Measurements from ENCODE around the gene IKZF5. TPM values are rescaled to one million over a fixed set of nuclear protein-coding genes. Genes with fewer than 3 reads are reported as not detected.

Gene IKZF5
- total RNA-seq, 1 donor from 2014 or later: 11.3 TPM

DNA sequence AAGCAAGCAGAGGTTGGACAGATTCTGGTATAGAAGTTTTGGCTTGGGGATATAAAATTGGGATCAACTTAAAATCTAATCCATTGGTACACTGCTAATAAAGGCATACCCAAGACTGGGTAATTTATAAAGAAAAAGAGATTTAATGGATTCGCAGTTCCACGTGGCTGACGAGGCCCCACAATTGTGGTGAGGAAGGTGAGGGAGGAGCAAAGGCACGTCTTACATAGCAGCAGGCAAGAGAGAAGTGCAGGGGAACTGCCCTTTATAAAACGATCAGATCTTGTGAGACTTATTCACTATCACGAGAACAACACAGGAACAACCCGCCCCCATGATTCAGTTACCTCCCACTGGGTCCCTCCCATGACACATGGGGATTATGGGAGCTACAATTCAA lies 9.9 kb upstream of the IKZF5 start:
- DNase-seq (ENCODE audit: low spot score): no peak
- intact Hi-C loops (cut with DNase I): no loop called here

DNA sequence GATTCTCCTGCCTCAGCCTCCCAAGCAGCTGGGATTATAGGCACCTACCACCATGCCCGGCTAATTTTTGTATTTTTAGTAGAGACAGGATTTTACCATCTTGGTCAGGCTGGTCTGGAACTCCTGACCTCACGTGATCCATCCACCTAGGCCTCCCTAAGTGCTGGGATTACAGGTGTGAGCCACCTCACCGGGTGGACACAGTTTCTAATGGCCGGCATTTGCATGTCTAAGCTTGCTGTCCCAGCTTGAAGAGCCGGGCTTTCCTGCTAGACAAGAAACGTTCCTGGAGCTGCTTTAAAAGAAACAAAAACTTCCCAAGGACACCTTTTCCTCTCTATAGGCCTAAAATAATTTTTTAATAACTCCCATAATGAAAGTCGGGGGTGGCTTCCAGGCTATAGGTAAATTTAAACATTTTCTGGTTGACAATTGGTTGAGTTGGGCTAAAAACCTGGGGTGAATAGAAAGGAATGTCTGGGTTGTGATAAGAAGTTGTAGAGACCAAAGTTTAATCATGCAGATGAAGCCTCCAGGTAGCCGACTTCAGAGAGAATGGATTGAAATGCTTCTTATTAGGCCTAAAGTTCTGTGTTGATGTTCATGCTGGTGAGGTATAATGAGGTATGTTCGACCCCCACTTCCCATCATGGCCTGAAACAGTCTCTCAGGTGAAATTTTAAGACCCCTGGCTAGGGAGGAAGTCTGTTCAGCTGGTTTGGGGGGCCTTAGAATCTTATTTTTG lies 9.0 kb upstream of the IKZF5 start:
- intact Hi-C loops (cut with DNase I): no loop called here
- no peak for DNase-seq (ENCODE audit: low spot score)

DNA sequence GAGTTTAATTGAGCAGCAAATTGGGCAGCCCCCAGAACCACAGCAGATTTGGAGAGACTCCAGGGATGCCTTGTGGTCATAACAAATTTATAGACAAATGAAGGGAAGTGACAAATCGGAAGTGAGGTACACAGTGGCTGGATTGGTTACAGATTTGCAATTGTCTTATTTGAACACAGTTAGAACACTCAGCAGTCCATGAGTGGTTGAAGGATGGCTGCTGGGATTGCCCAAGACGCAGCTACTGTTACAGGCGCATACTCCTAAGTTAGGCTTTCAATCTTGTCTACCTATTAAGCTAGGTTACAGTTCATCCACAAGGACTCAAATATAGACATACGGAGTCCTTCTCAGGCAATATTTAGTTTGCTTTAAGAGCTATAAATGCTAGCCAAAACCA lies 7.6 kb upstream of the IKZF5 start:
- DNase-seq (ENCODE audit: low spot score): no peak

DNA sequence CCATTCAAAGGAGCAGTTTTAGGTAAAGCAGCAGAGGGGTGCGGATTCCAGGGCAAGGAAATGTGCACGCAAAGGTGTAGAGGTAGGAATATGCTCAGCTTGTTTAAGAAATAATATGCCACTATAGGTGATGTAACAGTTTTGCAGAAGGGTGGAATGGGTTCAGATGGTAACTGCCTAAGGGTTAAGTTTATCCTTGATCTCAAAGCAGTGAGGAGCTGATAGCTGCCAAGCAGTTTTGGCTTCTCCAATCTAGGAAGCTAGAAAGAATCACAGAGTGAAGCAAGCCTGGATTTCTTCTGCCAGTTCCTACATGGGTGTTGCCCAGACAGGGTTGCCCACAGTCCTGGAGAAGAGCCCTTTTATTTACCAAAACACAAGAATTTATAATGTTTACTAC lies 6.2 kb upstream of the IKZF5 start:
- intact Hi-C loops (cut with DNase I): no loop called here
- no peak for DNase-seq (ENCODE audit: low spot score)

More for the DNA sequence above, 7.6 kb upstream of the IKZF5 start:
- intact Hi-C loops (cut with DNase I): no loop called here

DNA sequence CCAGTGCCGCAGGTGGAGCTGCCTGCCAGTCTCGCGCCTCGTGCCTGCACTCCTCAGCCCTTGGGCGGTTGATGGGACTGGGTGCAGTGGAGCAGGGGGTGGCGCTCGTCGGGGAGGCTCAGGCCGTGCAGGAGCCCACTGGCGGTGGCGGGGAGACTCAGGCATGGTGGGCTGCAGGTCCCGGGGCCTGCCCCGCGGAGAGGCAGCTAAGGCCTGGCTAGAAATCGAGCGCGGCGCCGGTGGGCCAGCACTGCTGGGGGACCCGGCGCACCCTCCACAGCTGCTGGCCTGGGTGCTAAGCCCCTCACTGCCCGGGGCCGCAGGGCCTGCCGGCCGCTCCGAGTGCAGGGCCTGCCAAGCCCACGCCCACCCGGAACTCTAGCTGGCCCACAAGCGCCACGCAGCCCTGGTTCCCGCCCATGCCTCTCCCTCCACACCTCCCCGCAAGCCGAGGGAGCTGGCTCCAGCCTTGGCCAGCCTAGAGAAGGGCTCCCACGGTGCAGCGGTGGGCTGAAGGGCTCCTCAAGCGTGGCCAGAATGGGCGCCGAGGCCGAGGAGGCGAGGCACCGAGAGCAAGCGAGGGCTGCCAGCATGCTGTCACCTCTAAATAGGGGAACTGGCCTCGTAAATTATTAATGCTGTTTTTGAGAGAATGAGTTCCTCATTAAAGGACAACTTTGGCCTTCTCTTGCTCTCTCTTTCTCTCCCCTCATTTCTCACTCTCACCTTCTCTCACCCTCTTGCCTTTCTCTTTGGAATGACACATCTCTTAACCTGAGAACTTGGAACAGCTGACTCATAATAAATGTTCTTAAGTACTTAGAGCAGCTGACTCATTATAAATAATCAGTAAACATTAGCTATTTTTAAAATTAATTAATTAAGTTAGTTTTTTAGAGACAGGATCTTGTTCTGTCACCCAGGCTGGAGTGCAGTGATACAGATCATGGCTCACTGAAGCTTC lies 5.1 kb upstream of the IKZF5 start:
- intact Hi-C loops (cut with DNase I): no loop called here
- no peak for DNase-seq (ENCODE audit: low spot score)

DNA sequence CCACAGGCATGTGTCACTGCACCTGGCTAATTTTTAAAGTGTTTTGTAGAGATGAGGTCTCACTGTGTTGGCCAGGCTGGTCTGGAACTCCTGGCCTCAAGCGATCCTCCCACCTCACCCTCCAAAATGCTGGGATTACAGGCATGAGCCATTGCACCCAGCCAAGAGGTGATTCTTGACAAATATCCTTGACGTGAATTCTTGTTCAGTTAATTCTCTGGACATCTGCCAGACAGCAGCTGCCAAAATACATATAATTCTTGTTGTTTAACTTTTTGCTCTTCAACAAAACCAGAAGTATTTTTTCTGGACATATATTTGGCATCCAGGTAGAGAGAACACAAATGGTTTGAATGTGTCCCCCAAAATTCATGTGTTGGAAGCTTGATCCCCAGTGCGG lies 3.4 kb upstream of the IKZF5 start:
- DNase-seq (ENCODE audit: low spot score): no peak

DNA sequence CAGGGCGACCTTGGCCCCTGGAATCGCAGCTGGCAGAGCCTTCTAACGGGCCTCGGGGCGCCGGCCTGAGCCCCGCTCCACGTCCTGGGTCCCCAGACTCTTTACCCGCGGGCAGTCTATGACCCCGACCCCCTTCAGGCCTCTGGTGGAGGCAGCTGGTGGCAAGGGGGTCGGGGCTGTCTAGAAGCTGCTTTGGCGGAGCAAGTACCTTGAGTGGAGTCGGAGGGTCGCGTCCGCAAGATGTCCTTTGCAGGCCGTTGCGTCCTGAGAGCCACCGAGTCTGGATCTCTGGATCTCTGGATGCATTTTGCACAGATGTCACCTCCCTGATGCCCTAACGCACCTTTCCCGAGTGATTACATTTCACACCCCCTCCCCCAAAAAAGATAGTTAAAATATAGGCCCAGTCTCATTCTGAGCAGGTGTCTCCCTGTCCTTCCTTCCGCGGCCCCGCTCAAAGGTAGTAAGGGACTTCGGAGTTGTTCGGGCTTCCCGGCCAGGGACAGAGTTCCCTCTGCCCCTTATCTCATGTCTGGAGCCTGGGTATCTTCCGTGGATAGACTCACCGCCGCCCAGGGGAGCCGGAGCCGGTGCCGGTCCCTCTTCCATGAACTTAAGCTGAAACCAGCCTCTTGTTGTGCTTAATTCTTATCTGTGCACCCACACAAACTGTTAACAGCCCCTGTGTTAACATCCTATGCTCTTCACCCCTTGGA lies 668 bp upstream of the IKZF5 start:
- intact Hi-C loops (cut with DNase I): loop anchor here (5.0 kb wide), 1 partner anchor 143 kb away; the partner anchor contains the start of gene BUB3
- DNase-seq (ENCODE audit: low spot score): no peak

More for the DNA sequence above, 3.4 kb upstream of the IKZF5 start:
- intact Hi-C loops (cut with DNase I): no loop called here

DNA sequence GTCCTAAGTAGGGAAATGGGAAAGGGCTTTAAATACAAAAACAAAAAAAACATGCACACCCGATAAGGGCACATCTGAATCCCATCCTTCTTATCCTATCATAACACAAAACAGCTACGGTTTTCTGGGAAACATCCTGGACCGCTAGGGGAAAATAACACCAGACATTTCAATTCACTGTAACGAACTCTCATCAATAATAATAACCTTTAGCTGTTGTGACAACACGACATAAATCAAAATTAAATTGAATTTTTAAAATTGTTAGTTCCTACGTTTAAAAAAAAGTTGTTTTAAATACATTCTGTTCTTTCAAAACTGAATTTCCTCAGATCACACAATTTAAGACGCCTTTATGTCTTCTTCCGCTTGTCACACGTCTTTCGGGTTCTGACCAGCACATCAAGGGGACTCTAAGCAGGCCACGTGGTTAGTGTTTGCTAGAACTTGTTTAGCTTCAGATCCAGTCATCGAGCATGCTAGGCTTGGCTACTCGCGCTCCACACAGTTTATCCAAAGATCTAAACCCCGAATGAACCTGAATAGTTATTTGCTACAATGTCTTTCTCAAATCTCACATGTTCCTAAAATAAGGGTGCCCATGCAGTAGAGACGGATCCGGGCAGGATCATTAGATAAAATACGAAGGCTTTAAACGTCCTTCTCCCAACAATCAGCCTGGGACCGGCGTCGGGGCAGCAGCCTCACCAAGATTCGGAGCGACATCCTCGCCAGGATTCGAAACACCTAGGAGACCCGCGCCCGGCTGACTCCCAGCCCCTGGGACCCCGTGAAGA lies 839 bp downstream of the IKZF5 start:
- DNase-seq (ENCODE audit: low spot score): no peak
- intact Hi-C loops (cut with DNase I): loop anchor here (1.0 to 5.0 kb wide), 3 partner anchors 27 to 145 kb away; partner anchors contain the start of genes BUB3, C10orf88 and PSTK

DNA sequence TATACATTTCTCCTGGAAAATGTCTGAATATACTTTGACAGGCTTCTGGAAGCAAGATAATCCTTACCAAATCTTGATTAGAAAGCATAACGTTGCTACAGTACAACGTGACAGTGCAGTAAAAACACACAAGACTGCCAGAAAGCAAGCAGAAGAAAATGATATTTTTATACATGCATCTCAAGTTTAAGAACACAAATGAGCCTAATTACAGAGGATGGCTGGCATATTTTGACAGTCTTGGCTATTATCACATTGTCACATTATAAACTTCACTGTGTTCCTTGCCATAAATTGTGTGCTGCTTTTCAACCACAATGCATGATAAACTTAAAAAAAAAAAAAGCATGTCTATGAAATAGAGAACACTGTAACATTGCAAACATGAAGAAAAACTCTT lies 4.3 kb downstream of the IKZF5 start:
- no peak for DNase-seq (ENCODE audit: low spot score)
- intact Hi-C loops (cut with DNase I): no loop called here

DNA sequence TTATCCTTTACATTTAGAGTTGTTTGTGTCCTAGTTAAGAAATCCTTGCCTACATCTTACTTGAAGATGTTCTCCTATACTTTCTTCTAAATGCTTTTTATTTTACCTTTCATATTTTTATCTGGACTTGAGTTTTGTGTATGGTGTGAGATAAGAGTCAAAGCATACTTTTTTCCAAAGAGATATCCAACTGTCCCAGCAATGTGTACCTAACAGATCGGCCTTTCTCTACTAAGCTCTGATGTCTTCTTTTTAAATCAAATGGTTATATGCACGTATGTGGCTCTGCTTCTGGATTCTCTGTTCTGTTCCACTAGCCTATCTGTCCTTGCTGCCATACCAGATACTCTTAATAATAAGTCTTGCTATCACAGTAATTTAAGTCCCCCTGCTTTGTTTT lies 7.2 kb downstream of the IKZF5 start:
- intact Hi-C loops (cut with DNase I): no loop called here
- no peak for DNase-seq (ENCODE audit: low spot score)

DNA sequence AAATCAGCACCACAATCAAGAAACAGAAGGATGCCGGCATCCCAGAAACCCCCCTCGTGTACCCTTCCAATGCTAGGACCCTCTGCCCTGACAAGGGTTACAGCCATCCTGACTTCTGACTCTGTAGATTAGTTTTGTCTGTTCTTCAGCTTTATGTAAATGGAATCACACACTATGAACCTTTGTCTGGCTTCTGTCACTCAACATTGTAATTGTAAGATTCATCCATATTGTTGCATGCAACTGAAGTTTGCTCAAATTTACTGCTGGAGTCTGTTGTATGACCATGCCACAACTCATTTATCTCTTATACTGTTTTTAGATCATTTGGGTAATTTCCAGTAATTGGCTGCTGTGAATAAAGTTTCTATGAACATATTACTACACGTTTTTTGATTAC lies 8.4 kb downstream of the IKZF5 start:
- intact Hi-C loops (cut with DNase I): no loop called here
- DNase-seq (ENCODE audit: low spot score): no peak

DNA sequence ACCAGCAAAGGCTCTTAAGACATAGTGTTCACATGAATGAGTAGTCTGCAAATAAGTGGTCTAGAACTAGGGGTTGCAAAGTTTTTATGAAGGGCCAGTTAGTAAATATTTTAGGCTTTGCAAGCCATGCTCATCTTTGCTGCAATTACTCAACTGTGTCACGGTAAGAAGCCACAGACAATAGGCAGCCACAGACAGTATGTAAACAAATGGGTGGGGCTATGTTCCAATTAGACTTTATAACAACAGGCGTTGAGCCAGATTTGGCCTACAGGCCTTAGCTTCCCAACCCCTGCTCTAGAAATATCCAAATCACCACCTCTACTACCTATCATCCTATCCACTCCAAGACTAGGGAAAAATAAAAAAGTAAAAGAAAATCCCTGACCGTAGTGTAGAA lies 9.2 kb downstream of the IKZF5 start:
- DNase-seq (ENCODE audit: low spot score): no peak
- intact Hi-C loops (cut with DNase I): no loop called here

DNA sequence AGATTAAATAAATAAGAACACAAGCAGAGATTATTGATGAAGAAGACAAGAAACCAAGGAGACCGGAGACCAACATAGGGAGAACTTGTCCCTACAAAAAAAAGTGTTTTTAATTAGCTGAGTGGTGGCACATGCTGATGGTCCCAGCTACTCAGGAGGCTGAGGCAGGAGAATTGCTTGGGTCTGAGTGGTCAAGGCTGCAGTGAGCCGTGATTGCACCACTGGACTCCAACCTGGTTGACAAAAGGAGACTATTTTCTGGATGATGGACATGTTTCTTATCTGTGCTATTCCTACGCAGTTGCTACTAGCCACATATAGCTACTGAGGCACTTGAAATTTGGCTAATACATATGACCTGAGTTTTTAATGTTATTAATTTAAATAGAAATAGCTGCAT lies 9.7 kb downstream of the IKZF5 start:
- intact Hi-C loops (cut with DNase I): no loop called here
- DNase-seq (ENCODE audit: low spot score): no peak

DNA sequence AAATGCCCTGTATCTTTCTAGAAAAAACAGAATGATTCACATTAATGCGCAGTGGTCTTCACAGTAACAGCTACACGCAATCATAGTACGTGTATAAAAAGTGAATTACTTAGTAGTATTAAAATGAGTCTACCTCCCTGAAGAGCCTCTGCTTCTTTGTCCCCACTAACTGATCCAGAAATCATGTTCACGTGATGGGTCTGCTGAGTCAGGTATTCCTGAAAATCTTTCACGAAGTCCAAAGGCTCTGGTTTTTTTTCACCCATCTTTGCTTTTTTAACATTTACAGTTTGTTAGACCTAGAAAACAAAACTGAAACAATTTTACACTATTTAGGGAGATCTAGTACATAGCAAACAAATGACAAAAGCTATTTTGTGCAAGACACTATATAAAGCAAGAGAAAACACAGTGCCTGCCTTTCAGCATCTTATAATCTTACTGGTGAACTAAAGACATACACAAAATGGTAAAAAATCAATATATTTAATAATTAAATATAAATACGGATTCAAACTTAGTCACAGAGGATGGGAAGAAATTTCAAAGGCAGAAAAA lies 10.2 kb downstream of the IKZF5 start:
- intact Hi-C loops (cut with DNase I): no loop called here
- DNase-seq (ENCODE audit: low spot score): no peak

DNA sequence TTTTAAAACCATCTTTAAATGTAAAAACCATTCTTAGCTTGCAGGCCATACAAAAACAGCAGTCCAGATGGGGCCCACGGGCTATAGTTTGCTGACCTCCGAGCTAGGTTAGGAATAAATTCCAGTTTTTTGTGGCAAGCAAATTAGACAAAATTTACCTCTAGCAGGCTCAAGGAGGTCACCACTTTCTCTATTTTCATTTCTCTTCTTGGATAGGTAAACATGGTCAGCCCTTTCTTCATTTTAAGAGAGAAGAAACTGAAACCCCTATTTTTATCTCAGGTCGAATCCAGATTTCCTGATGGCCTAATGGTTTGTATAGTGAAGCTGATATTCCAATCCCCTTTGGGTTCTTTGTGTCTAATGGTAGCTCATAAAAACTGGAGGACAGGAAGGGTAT lies 10.7 kb downstream of the IKZF5 start:
- DNase-seq (ENCODE audit: low spot score): no peak
- intact Hi-C loops (cut with DNase I): no loop called here

DNA sequence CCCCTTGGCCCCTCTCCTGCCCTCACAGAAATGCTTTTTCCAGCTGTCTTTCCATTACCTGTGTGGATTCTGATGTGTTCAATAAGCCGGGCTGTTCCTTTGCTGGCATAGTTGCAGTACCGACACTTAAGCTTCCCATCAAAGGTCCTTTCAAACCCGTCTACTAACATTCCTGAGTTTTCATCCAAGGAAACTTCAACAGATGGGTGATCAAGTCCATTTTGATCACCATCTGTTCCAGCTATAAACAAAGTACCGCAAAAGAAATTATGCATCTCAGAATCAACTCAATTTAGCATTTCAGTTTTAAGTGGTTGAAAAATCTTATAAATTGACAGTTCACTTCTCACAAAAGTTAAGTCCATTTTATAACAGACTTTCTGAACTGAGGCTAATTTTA lies 12.7 kb downstream of the IKZF5 start:
- intact Hi-C loops (cut with DNase I): no loop called here
- DNase-seq (ENCODE audit: low spot score): no peak

DNA sequence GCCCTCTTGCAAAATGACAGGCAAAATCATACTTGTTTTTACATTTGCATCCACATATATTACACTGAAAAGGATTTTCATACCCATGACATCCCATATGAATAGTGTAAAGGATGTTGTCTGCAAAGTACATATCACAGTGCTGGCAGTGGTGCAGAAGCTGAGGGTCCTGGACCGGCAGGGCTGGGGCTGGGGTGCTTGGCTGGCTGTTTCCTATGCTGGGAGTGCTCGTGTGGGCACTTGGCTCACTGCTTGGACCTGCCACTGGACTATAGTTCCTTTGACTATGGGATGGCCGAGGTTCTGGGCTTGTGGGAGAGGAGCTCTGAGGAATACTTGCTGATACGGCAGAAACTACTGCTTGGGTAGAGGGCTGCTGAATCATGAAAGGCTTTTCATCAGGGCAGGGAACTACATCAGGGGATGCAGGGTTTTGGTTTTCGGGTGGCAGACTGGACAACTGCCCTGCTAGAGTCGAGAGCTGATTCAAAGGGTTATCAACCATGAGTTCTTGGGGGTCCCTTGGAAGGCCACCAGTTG lies 14.7 kb downstream of the IKZF5 start:
- no peak for DNase-seq (ENCODE audit: low spot score)
- intact Hi-C loops (cut with DNase I): no loop called here

DNA sequence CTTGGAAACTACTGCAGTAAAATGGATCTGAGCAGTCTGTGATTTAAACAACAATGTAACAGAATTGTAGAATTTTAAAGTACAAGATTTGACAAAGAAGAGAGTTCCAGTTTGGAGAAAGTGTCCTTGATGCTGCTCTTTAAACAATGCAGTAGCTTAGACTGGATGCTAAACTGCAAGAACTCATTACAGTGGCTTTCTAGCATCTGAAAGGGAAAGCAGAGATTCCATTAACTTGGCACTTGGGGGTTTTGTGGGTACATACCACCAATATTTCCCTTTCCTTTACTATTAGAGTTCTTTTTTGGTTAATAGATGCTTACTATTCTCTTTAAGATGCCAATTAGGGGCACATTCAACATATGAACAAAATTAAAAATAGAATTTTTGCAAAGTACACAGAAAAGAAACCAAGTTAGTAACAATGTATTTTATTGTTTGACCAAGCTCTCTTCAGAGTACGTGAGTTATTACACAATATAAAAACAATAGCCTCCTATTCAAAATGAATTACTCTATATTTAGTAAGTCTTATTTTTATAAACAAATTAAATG lies 16.5 kb downstream of the IKZF5 start:
- intact Hi-C loops (cut with DNase I): no loop called here
- no peak for DNase-seq (ENCODE audit: low spot score)

Data from cardiac septum (tissue), 1 donor.